ENCODE measurements around the gene LCLAT1.

DNA sequence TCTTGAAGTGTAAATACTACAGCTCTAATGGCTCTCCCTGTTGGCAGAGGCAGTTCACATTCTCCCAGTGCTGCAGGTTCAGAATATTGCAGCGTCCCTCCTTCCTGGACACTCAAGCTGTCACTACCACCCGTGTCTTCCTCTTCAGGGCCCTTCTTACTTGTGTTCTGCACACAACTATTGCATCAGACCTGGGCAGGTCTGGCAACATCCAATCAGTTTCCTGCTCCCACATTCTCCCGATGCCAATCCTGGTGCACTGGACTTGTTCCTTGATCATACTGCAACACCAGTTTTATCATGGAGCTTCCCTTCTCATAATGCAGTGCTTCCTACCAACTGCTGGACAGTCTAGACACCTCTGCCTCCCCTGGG is 198.7 kb downstream of the LCLAT1 start:
- TF ChIP-seq, protein P1, sequence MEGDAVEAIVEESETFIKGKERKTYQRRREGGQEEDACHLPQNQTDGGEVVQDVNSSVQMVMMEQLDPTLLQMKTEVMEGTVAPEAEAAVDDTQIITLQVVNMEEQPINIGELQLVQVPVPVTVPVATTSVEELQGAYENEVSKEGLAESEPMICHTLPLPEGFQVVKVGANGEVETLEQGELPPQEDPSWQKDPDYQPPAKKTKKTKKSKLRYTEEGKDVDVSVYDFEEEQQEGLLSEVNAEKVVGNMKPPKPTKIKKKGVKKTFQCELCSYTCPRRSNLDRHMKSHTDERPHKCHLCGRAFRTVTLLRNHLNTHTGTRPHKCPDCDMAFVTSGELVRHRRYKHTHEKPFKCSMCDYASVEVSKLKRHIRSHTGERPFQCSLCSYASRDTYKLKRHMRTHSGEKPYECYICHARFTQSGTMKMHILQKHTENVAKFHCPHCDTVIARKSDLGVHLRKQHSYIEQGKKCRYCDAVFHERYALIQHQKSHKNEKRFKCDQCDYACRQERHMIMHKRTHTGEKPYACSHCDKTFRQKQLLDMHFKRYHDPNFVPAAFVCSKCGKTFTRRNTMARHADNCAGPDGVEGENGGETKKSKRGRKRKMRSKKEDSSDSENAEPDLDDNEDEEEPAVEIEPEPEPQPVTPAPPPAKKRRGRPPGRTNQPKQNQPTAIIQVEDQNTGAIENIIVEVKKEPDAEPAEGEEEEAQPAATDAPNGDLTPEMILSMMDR (conservative IDR thresholded peaks at IDR 0.05), result no peak
- TF ChIP-seq ZFX (IDR thresholded peaks at IDR 0.05), result no peak
